Adrenal gland (tissue), 5 donors: Measurements from ENCODE around the gene LMTK2.

Experiments
- POLR2A ChIP-seq, 2 donors: fragments of 450-650 bp; IDR thresholded peaks; one replicate each; pipeline ENCODE4 v1.6.1; 2017; ENCODE audit warnings: antibody characterized with exemption in 2 of 2, mild to moderate bottlenecking in 2 of 2, moderate library complexity in 1 of 2
- TF ChIP-seq, protein P1 (sequence below), 6 experiments: fragments of 450-650 bp in 4 of 6; fragments of 200-600 bp in 2 of 6; sonication (generic) in 1 of 6; IDR thresholded peaks; 1 replicate in 5 of 6; 2 replicates in 1 of 6; pipeline versions ENCODE4 v1.5.1 to v1.8.0; 2016 to 2021; ENCODE audit warnings: antibody characterized with exemption in 6 of 6, mild to moderate bottlenecking in 2 of 6, moderate library complexity in 1 of 6
- donor health status: DM: no; HTN: no; CAD: no.

DNA sequence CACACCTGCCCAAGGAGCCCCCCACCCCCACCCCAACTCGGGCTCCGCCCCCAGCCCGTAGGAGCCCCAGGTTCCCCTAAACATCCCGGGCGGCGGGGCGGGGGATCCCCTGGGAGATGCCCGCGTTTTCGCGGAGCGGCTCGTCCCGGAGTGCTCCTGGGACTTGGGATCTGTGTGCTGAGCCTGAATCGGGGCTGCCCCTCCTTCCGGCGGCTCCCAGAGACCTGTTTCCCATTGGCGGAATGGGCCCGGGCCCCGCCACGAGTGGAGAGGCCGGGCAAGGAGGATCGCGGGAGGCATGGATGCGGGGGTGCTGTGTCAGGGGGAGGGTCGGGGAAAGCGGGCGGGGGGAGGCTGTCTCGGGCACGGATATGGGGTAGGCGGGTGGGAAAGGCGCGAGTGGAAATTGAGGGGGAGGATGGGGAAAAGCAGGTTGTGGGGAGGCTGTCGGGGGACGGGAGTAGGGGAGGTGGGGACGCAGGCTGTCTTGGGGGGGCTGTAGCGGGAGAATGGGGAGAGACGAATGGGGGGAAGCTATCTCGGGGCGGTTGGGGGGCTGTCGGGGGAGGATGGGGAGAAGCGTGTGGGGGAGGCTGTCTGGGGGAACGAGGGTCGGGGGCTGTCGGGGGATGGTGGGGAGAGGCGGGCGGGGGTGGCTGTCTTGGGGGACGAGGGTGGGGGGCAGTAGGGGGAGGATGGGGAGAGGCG, 104.0 kb downstream of the LMTK2 start:
- TF ChIP-seq, protein P1, sequence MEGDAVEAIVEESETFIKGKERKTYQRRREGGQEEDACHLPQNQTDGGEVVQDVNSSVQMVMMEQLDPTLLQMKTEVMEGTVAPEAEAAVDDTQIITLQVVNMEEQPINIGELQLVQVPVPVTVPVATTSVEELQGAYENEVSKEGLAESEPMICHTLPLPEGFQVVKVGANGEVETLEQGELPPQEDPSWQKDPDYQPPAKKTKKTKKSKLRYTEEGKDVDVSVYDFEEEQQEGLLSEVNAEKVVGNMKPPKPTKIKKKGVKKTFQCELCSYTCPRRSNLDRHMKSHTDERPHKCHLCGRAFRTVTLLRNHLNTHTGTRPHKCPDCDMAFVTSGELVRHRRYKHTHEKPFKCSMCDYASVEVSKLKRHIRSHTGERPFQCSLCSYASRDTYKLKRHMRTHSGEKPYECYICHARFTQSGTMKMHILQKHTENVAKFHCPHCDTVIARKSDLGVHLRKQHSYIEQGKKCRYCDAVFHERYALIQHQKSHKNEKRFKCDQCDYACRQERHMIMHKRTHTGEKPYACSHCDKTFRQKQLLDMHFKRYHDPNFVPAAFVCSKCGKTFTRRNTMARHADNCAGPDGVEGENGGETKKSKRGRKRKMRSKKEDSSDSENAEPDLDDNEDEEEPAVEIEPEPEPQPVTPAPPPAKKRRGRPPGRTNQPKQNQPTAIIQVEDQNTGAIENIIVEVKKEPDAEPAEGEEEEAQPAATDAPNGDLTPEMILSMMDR (IDR thresholded peaks at IDR 0.05) = no peak
- TF ChIP-seq POLR2A (IDR thresholded peaks at IDR 0.05) = no peak
